GM12872 (cell line): ENCODE data around the gene RNPS1.

ENCODE experiments used
- CTCF ChIP-seq: IDR thresholded peaks from 3 replicates; pipeline ENCODE4 v1.5.1; 2011; ENCODE audit warnings: low read depth, mild to moderate bottlenecking, low read length, moderate library complexity; ENCODE audit not compliant: insufficient read depth

RNPS1 gene

DNA sequence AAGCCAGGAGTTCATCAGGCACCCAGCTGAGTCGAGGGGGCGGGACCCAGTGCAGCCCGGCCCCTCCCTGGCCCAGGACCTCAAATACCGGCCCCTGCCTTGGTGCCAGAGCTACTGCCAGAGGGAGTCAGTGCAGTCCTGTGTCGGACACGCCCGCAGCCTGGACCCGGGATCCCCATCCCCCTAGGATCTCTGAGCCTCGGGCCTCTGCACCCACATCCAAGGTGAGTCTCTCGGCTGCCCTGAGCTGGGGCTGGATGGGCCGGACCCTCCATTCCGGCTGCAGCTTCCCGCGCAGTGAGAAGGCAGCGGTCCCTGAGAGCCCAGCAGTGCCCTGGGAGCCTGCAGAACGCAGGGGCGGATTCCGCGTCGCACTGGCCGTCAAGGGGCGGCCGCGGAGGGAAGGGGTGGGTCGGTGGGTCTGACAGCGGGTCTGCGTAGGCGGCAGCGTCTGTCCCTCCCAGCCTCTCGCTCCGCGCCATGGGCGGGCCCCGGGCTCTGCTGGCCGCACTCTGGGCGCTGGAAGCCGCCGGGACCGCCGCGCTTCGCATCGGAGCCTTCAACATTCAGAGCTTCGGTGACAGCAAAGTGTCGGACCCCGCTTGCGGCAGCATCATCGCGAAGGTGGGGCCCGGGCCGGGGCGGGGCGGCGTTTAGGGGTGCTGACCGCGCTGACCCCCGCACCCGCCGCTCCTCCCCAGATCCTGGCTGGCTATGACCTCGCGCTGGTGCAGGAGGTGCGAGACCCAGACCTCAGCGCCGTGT, 31.4 kb downstream of the RNPS1 start, which contains the start of gene DNASE1L2:
DNASE1L2 (plus strand) TSS at position 108 of the 765 bp plus-strand sequence; CDS start at position 481, 373 bp downstream.
- TF ChIP-seq CTCF: no peak

DNA sequence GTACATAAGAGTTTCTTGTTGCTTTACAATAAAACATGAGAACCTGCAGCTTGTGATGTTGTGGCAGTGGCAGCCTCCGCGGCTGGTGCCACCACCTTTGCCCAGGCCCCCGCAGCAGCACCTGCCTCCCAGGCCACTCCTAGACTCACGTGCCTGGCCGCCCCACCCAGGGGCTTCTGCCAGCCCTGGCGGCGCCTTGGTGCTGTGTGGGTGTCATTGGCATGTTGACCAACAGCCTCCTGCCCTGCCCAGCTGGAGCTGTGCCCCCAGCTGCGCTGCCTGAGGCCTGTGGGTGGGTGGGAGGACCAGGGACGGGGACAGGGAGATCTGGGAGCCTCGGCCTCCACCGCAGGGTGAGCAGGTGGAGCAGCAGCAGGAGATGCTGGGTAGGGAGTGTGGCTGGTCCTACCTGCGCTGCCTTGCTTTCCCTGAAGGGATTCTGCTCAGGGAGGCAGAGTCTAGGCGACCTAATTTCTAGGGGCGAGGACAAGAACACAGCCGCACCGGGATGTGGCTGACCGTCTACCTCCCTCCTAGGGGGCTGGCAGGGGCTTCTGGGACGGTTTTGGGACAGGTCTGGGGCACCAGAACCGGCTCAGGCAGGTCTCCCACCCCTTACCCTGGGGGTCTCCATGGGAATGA, 32.1 kb downstream of the RNPS1 start:
- no peak for TF ChIP-seq CTCF

- no peak for TF ChIP-seq CTCF
These were observed 32.7 kb downstream of the RNPS1 start for GRCh38 chr16:2235234-2235651.

GRCh38 chr16:2234813-2235170, 33.1 kb downstream of the RNPS1 start:
- no peak for TF ChIP-seq CTCF

DNA sequence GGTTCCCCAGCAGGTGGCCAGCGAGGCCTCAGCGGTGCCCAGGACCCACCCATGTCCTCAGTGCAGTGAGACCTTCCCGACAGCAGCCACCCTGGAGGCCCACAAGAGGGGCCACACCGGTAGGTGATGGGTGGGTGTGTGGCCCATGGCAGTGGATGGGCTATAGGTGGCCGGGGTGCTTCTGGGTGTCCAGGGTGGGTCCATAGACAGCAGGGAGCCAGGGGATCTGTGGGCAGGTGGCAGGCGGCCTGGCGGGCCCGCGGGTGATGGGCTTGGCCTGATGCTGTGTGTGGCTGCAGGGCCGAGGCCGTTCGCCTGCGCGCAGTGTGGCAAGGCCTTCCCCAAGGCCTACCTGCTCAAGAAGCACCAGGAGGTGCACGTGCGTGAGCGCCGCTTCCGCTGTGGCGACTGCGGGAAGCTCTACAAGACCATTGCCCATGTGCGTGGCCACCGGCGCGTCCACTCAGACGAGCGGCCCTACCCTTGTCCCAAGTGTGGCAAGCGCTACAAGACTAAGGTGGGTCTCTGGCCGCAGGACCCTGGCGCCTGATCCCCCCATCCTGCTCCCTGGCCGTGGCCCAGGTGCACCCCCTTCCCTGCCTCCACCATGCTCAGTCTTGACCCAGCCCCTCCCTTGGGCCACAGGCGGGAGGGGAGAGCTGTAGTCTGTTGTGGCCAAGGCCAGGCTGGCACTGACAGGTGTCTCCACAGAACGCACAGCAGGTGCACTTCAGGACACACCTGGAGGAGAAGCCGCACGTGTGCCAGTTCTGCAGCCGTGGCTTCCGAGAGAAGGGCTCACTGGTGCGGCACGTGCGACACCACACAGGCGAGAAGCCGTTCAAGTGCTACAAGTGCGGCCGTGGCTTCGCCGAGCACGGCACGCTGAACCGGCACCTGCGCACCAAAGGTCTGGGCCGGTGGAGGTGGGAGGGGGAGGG, 33.8 kb downstream of the RNPS1 start:
- TF ChIP-seq CTCF: no peak

GRCh38 chr16:2233046-2233775, 34.7 kb downstream of the RNPS1 start:
- no peak for TF ChIP-seq CTCF
